HFFc6 (cell line): ENCODE results near the gene PDGFRB. TPM values are rescaled to one million over a fixed set of nuclear protein-coding genes. Genes with fewer than 3 reads are reported as not detected.

ENCODE experiments used
- DNase-seq: peaks from one replicate; pipeline ENCODE4 v3.0.0-alpha.2; 2018
- H3K27ac Mint-ChIP-seq: 2 replicates; pipeline ENCODE4 v1.8.0; 2020; ENCODE audit warnings: mild to moderate bottlenecking, mixed read lengths
- H3K27me3 Mint-ChIP-seq: 2 replicates; pipeline ENCODE4 v1.8.0; 2021; ENCODE audit warnings: mild to moderate bottlenecking, moderate library complexity, mixed read lengths; ENCODE audit not compliant: insufficient read depth
- H3K36me3 Mint-ChIP-seq: 2 replicates; pipeline ENCODE4 v1.8.0; 2021; ENCODE audit warnings: low read depth, mixed read lengths
- H3K4me1 Mint-ChIP-seq: 2 replicates; pipeline ENCODE4 v1.8.0; 2020; ENCODE audit warnings: low read depth, mixed read lengths
- H3K4me3 Mint-ChIP-seq: 2 replicates; pipeline ENCODE4 v1.8.0; 2020; ENCODE audit warnings: mild to moderate bottlenecking, moderate library complexity, mixed read lengths
- H3K9me3 Mint-ChIP-seq: 2 replicates; pipeline ENCODE4 v1.8.0; 2020; ENCODE audit warnings: mild to moderate bottlenecking, mixed read lengths
- CTCF ChIP-seq: fragments of 200-600 bp; sonication (generic); IDR thresholded peaks from 2 replicates; pipeline ENCODE4 v1.5.0; 2021; ENCODE audit warnings: antibody characterized with exemption, mild to moderate bottlenecking
- total RNA-seq, 6 experiments: library from RNA; stranded (reverse); fragmentation: NEBNext Ultra II Directional; extraction: Animal tissue kit (Norgen Biotek cat#: 25700); gene quantifications; 2 replicates in 1 of 6; 3 replicates in 5 of 6; pipeline ENCODE4 v1.2.3, GENCODE V29; 2021

Gene PDGFRB
- total RNA-seq, 6 experiments from 2014 or later = 137 to 208 (median 180) TPM

GRCh38 chr5:150196986-150197385 is 41.3 kb upstream of the PDGFRB start:
- DNase-seq = no peak
- Mint-ChIP-seq H3K4me3 (no peak overlapping the region), H3K9me3 (no peaks in the 10 kb centered on the region), H3K4me1 (no peaks in the 10 kb centered on the region), H3K36me3 (no peaks in the 10 kb centered on the region), H3K27me3 (peaks cover 48% of the 10 kb centered on the region), H3K27ac (no peak overlapping the region)
- no peak for TF ChIP-seq CTCF

GRCh38 chr5:150196514-150196913 is 40.9 kb upstream of the PDGFRB start:
- no peaks in the 10 kb centered on the region for H3K36me3 Mint-ChIP-seq
- H3K4me1 Mint-ChIP-seq = no peaks in the 10 kb centered on the region
- no peaks in the 10 kb centered on the region for H3K9me3 Mint-ChIP-seq
- peaks cover 53% of the 10 kb centered on the region for H3K27me3 Mint-ChIP-seq
- H3K4me3 Mint-ChIP-seq = no peak overlapping the region
- no peak for TF ChIP-seq CTCF
- DNase-seq = no peak
- H3K27ac Mint-ChIP-seq = no peak overlapping the region

GRCh38 chr5:150195736-150196485 is 40.3 kb upstream of the PDGFRB start:
- Mint-ChIP-seq H3K9me3 (no peaks in the 10 kb centered on the region), H3K4me1 (no peaks in the 10 kb centered on the region), H3K27me3 (peaks cover 57% of the 10 kb centered on the region), H3K36me3 (no peaks in the 10 kb centered on the region), H3K4me3 (no peak overlapping the region), H3K27ac (no peak overlapping the region)
- TF ChIP-seq CTCF = no peak
- DNase-seq = no peak

GRCh38 chr5:150192462-150192861 is 36.8 kb upstream of the PDGFRB start:
- H3K27me3 Mint-ChIP-seq = peaks cover 52% of the 10 kb centered on the region
- no peaks in the 10 kb centered on the region for H3K9me3 Mint-ChIP-seq
- no peak for DNase-seq
- no peak overlapping the region for H3K27ac Mint-ChIP-seq
- H3K4me3 Mint-ChIP-seq = no peak overlapping the region
- no peaks in the 10 kb centered on the region for H3K36me3 Mint-ChIP-seq
- no peak for TF ChIP-seq CTCF
- H3K4me1 Mint-ChIP-seq = no peaks in the 10 kb centered on the region

- H3K4me3 Mint-ChIP-seq = no peak overlapping the region
- no peak for DNase-seq
- no peaks in the 10 kb centered on the region for H3K9me3 Mint-ChIP-seq
- H3K4me1 Mint-ChIP-seq = no peaks in the 10 kb centered on the region
- no peak for TF ChIP-seq CTCF
- H3K36me3 Mint-ChIP-seq = no peaks in the 10 kb centered on the region
- peaks cover 50% of the 10 kb centered on the region for H3K27me3 Mint-ChIP-seq
- no peak overlapping the region for H3K27ac Mint-ChIP-seq
Observed at GRCh38 chr5:150190987-150191386, 35.3 kb upstream of the PDGFRB start.
